Measurements from ENCODE around the gene RFT1.

Gene RFT1

GRCh38 chr3:53122933-53123305 lies 7.3 kb downstream of the RFT1 start:
- DNase-seq (ENCODE audit: low read depth): no peak

GRCh38 chr3:53122255-53122932 lies 7.8 kb downstream of the RFT1 start:
- no peak for DNase-seq (ENCODE audit: low read depth)

- no peak for DNase-seq (ENCODE audit: low read depth)
Observed at GRCh38 chr3:53120336-53120735, 9.9 kb downstream of the RFT1 start.

DNA sequence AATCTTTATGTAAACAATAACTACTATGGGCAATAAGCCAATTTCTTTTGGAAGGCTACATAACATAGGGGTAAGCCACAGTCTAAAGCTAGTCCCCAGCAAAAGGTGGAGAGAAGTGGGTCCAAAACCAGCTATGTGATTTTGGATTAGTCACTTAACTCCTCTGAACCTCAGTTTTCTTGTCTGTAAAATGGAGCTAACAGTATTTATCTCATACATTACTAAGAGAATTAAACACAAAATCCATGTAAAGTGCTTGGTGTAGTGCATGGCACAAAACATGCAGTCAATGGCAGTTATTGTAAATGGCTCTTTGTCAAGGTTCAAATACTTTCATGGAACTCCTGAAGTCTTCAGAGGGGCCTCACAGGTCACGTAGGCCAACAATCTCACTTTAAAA lies 13.3 kb downstream of the RFT1 start:
- DNase-seq (ENCODE audit: low read depth): no peak

DNA sequence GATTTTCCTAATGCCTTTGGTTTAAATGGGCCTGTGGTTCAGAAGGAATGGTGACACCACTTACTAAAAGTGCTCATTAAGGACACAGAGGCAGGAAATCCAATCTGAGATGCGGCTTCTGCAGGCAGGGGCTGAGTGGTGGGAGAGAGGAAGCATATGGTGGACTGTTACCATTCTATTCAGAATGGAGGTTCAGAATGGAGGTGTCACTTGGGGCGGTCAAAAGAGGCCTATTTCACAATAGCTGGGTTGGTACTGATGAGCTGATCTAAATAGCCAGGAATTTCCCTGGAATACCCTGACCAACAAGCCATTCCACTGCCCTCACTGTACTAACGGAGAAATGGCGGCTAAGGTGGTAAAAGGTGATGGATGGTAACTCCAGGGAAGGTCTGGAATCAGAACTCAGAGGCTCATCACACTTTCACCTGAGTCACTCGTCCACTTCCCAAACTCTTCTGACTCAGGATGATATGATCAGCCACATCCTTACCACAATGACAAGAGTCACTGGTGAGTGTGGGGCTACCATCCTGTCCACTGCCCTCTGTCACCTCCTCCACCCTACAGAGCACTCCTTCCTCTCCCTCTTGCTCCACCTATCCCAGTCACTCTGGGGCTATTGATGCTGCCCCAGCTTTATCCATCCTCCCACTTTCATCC lies 15.7 kb downstream of the RFT1 start:
- DNase-seq (ENCODE audit: low read depth): no peak

GRCh38 chr3:53114011-53114400 lies 16.2 kb downstream of the RFT1 start:
- peak; percentile 74 for DNase-seq (ENCODE audit: low read depth)

- no peak for DNase-seq (ENCODE audit: low read depth)
Observed at GRCh38 chr3:53113293-53114010, 16.8 kb downstream of the RFT1 start.

- DNase-seq (ENCODE audit: low read depth): no peak
Observed at GRCh38 chr3:53111822-53112221, 18.4 kb downstream of the RFT1 start.

- no peak for DNase-seq (ENCODE audit: low read depth)
Observed at GRCh38 chr3:53109891-53110771, 20.1 kb downstream of the RFT1 start.

DNA sequence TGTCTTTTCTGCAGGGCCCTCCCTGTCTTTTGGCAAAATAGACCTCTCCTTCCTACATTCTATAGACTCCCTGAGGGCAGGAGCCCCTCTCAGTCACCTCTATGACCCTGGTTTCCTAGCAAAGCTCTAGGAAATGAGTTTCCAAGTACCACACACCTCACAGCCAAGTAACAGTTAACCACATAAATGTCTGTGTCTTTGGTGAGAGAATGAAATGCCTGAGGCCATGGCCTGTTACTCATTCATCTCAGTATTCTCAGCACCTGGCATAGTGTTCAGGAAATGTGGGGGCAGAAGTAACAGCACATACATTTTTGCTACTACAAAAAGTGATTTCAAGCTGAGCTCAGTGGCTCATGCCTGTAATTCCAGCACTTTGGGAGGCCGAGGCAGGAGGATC lies 21.0 kb downstream of the RFT1 start:
- DNase-seq (ENCODE audit: low read depth): no peak

GRCh38 chr3:53104762-53105161 lies 25.5 kb downstream of the RFT1 start:
- DNase-seq (ENCODE audit: low read depth): no peak

DNA sequence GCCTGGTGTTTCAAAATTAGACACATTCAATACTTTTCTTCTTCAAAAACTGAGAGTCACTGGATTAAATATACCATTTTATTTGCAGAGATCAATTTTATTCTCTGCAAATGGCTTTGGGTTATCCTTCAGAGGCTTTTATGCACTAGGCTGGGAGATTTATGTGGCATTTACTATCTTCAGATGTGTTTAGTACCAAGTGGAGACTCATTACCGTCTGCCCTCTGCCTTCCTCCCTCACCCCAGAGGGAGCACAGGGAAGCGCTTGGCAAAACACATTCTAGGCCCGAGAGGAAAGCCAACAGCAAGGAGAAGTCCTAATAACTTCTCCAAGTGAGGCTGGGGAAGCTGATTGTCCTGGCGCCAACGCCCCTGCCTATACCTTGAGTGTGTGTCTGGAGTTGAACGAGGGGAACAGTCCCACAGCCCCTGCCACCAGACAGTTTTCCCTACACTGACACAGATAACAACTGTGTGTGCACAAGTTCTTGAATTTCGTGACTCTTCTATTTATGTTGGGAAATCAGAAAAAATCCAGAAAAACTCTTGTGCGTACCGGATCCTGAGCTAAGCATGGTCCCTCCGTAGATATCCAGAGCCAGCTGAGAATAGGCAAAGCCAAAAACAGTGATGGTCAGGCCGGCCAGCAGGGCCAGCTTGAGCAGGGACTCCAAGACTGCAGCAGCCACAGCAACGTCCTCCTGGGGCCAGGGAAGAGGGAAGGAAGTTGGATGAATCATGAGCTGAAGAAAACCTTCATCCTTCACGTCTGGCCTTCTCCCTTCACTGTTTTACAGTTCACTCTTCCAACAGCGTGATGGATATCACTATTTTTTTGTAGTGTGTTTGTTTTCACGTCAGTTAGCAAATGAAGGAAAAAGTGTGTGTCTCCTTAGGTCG lies 26.6 kb downstream of the RFT1 start:
- DNase-seq (ENCODE audit: low read depth): no peak

DNA sequence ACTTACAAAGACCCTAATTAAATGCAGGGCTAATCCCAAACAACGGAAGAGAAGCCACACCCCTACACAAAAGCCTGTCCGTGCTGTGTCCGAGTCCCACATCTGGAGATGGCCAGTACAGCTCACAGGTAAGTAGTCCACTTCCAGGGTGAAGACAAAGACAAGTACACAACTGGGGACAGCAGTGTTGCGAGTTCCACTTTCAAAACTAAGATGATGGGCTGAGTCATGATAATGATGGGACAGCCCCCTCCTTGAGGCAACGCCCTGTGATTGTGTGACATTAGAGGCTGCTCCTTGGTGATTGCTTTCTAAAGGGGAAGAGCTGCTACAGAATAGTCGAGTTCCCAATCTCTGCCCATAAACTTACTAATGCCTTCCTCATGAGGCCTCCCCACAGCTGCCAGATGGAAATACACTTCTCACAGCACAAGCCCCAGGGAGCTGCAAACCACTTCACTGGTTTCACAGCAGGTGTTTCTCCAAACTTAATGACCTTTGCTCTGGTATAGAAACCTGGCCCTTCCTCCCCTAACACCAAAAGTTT lies 27.6 kb downstream of the RFT1 start:
- peak; percentile 6 for DNase-seq (ENCODE audit: low read depth)

DNA sequence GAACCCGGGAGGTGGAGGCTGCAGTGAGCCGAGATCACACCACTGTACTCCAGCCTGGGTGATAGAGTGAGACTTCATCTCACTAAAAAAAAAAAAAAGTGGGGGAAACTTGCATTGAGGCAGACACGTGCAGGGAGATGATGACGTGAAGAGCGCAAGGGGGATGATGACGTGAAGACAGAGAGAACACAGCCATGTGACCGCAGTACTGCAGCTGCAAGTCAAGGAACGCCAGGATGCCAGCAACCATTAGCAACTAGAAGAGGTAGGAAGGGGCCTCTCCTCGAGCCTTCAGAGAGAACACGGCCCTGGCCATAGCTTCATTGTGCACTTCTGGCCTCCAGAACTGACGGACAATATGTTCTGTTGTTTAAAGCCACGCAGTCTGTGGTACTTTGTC lies 28.3 kb downstream of the RFT1 start:
- no peak for DNase-seq (ENCODE audit: low read depth)

DNA sequence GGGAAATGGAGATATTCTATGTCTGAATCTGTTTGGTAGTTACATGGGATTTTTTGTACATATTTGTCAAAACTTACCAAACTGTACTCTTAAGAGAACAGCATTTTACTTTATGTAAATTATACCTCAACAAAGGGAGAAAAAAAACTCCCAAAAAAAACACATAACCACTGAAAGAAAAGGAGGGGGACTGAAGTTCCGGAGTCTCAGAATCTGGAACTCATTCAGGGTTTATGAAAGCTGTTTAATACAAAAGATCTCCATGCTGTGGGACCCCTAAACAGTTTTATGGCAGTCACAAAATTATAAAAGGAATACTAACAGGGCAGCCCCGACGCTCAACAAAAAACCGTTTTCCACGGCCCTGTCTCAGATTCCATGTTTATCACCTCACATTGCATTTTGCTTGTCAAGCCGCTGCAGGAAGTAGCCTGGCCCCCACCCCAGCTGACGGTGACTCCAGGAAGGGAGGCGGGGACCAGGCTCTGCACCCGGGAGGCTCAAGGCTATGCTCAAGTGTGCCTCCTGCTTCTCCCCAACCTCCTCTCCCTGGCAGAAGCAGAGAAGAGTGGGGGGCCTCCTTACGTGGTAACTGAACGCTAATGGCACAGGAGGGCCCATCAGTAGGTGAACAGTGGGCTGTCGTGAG lies 29.3 kb downstream of the RFT1 start:
- no peak for DNase-seq (ENCODE audit: low read depth)

- DNase-seq (ENCODE audit: low read depth): no peak
Observed at GRCh38 chr3:53097887-53098286, 32.3 kb downstream of the RFT1 start.

- no peak for DNase-seq (ENCODE audit: low read depth)
Observed at GRCh38 chr3:53092942-53093341, 37.3 kb downstream of the RFT1 start.

DNA sequence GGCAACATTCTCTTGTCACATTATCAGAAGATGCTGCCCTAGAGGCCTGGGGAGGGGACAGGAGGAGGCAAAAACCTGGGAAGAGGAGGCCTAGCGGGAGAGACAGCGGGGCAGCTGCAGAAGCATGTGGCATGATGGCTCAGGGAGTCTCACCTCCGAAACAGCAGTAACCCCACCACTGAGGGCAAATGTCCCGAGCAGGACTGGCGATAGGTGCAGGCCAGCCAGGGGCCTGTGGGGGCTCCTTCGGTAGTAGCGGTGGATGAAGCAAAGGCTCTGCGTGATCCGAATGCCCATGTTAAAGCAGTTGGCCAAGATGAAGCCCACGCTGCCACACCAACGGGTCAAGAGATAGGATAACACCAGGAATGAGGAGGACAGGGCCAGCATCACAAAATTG lies 38.0 kb downstream of the RFT1 start:
- DNase-seq (ENCODE audit: low read depth): no peak

- DNase-seq (ENCODE audit: low read depth): no peak
Observed at GRCh38 chr3:53091011-53091410, 39.2 kb downstream of the RFT1 start.

DNA sequence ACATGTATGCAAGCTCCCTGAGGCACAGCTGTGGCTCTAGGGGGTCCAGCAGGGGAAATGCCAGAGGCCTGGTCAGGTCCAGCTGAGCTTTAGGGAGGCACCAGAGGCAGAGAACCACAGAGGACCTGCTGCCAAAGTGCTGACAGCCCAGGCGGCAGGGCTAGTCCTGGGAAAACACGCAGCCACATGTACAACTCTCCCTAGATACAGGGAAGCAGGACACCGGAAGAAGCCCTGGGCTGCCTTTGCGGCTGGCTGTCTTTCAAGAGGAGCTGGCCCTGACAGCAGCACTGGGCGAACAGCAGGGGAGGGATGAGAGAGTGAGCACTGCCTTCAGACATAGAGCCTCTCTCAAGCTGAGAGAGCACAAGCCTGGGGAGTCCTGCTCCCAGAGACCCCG lies 40.7 kb downstream of the RFT1 start:
- no peak for DNase-seq (ENCODE audit: low read depth)

DNA sequence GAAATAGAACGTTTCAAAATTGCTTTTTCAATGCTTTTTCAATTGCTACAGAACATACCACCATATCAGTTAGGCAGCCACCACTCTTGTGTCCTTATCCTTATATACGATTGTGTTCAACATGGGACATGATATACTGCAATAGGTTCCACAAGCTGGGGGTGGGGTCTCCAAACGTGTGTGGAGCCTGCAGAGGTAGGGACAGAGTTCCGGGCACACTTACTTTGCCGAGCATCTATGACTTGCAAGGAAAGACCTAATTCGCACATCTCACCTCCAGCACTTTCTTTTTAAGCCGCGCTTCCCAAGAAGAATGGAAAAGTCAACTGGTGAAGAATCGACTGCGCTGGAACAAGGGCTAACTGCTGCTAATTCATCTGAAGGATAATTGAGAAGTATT lies 44.8 kb downstream of the RFT1 start:
- DNase-seq (ENCODE audit: low read depth): no peak
